HepG2 (cell line): ENCODE data around the gene GPR89B. TPM values are rescaled to one million over a fixed set of nuclear protein-coding genes. Genes with fewer than 3 reads are reported as not detected.
A peak's percentile ranks its signal among the peaks of the same experiment; 100 is the strongest.
"Not testable (repeated sequence)": the region's sequence is repeated elsewhere in the genome, so short reads cannot be mapped to it uniquely, and the experiment has no call there.

Experiments
- ARID5B ChIP-seq: IDR thresholded peaks from 2 replicates; pipeline ENCODE4 v1.4.0; 2020; ENCODE audit warnings: mild to moderate bottlenecking, missing genetic modification reagents
- MAFF ChIP-seq: IDR thresholded peaks from 2 replicates; pipeline ENCODE4 v1.6.1; 2011; ENCODE audit warnings: low read depth, low read length, improper control_type of control experiment
- NKX3-1 ChIP-seq: sonication (generic); formaldehyde crosslinking; IDR thresholded peaks from 2 replicates; pipeline ENCODE4 v1.5.0; 2020; ENCODE audit warnings: missing genetic modification reagents
- NONO ChIP-seq, 2 experiments: fragments of 450-650 bp in 1 of 2; sonication (generic) in 1 of 2; formaldehyde crosslinking in 1 of 2; IDR thresholded peaks in 1 of 2; conservative IDR thresholded peaks in 1 of 2; 2 replicates each; pipeline versions ENCODE4 v1.6.1 to v1.8.0; 2017 to 2022; ENCODE audit warnings: mild to moderate bottlenecking in 1 of 2, missing genetic modification reagents in 1 of 2, moderate library complexity in 1 of 2
- PHF21A ChIP-seq: sonication (generic); formaldehyde crosslinking; IDR thresholded peaks from 2 replicates; pipeline ENCODE4 v1.5.0; 2020; ENCODE audit warnings: mild to moderate bottlenecking, missing genetic modification reagents
- POLR2AphosphoS5 ChIP-seq: IDR thresholded peaks from 2 replicates; pipeline ENCODE4 v1.6.1; 2012; ENCODE audit warnings: low read depth, low read length
- RAD21 ChIP-seq: fragments of 450-650 bp; formaldehyde crosslinking; IDR thresholded peaks from 2 replicates; pipeline ENCODE4 v1.5.0; 2020; ENCODE audit warnings: mild to moderate bottlenecking
- RARA ChIP-seq: IDR thresholded peaks from 2 replicates; pipeline ENCODE4 v1.6.1; 2016; ENCODE audit warnings: missing genetic modification reagents, missing compliant biosample characterization
- SNAPC4 ChIP-seq: sonication (generic); formaldehyde crosslinking; IDR thresholded peaks from 2 replicates; pipeline ENCODE4 v1.4.0; 2020; ENCODE audit warnings: mild to moderate bottlenecking, missing genetic modification reagents
- SNAPC5 ChIP-seq: sonication (generic); formaldehyde crosslinking; IDR thresholded peaks from 2 replicates; pipeline ENCODE4 v1.8.1; 2023; ENCODE audit warnings: mild to moderate bottlenecking, missing genetic modification reagents, borderline replicate concordance
- SRF ChIP-seq: IDR thresholded peaks from 2 replicates; pipeline ENCODE4 v1.6.1; 2011; ENCODE audit warnings: mild to moderate bottlenecking, low read depth, low read length, moderate library complexity
- ZBTB21 ChIP-seq: sonication (generic); formaldehyde crosslinking; IDR thresholded peaks from 2 replicates; pipeline ENCODE4 v1.4.0; 2020; ENCODE audit warnings: missing genetic modification reagents
- ZC3H4 ChIP-seq: sonication (generic); formaldehyde crosslinking; IDR thresholded peaks from 2 replicates; pipeline ENCODE4 v1.4.0; 2020; ENCODE audit warnings: missing genetic modification reagents, borderline replicate concordance
- ZNF264 ChIP-seq: sonication (generic); formaldehyde crosslinking; IDR thresholded peaks from 2 replicates; pipeline ENCODE4 v1.4.0; 2020; ENCODE audit warnings: missing genetic modification reagents
- ZNF639 ChIP-seq: conservative IDR thresholded peaks from 2 replicates; pipeline ENCODE4 v1.6.1; 2018; ENCODE audit warnings: missing genetic modification reagents
- ZNF792 ChIP-seq: IDR thresholded peaks from 2 replicates; pipeline ENCODE4 v1.6.1; 2016
- polyA plus RNA-seq, 8 experiments: library from polyadenylated mRNA; depleted of rRNA in 3 of 8; stranded (reverse) in 7 of 8; unstranded in 1 of 8; fragments of >200 nt; fragmentation: Illumina TruSeq in 4 of 8; extraction: Trizol in 4 of 8; gene quantifications; 2 replicates each; pipeline versions ENCODE4 v1.2.1 to v1.2.3, GENCODE V29; 2011 to 2016; ENCODE audit warnings: low read depth in 4 of 8, missing spikeins in 1 of 8, mixed read lengths in 1 of 8; ENCODE audit not compliant: insufficient read depth in 1 of 8
- total RNA-seq, 5 experiments: library from RNA; depleted of rRNA; stranded (reverse); fragments of >200 nt; fragmentation: Illumina TruSeq; extraction: Trizol; gene quantifications; 2 replicates each; pipeline ENCODE4 v1.2.3, GENCODE V29; 2016; ENCODE audit warnings: low read depth in 1 of 5

GPR89B gene
- total and polyA plus RNA-seq, 2 of the 13 experiments (the other 11 are each of a cell fraction or from before 2014, with no cell fraction given), result 12.2 to 20.1 TPM

GRCh38 chr1:148038462-148039333, 110.5 kb downstream of the GPR89B start (continued):
- TF ChIP-seq RAD21 (CRISPR knock-in tag) (0 out of 2 replicates have a peak, but pooled peaks have one; percentile 21), POLR2AphosphoS5 (peak; percentile 95), SRF (0 out of 2 replicates have a peak, but pooled peaks have one; percentile 42), MAFF (peak; percentile 43; the same call in 1 of the 2 replicates), NKX3-1 (CRISPR knock-in tag) (peak; percentile 74; the same call in 1 of the 2 replicates), ZC3H4 (CRISPR knock-in tag) (peak; percentile 81; the same call in 1 of the 2 replicates), PHF21A (CRISPR knock-in tag) (0 out of 2 replicates have a peak, but pooled peaks have one; percentile 18), ZNF264 (CRISPR knock-in tag) (peak; percentile 47; the same call in 1 of the 2 replicates), SNAPC5 (CRISPR knock-in tag) (peak; percentile 95), RARA (CRISPR knock-in tag) (0 out of 2 replicates have a peak, but pooled peaks have one; percentile 13), SNAPC4 (CRISPR knock-in tag) (peak; percentile 99), NONO (CRISPR knock-in tag; conservative IDR thresholded peaks at IDR 0.05) (peak; percentile 51; the same call in 1 of the 2 replicates), ZNF639 (CRISPR knock-in tag) (0 out of 2 replicates have a peak, but pooled peaks have one; percentile 40), ZNF792 (CRISPR knock-in tag) (peak; percentile 16; the same call in 1 of the 2 replicates), ZBTB21 (CRISPR knock-in tag) (peak; percentile 48; the same call in 1 of the 2 replicates), ARID5B (CRISPR knock-in tag) (peak; percentile 24; the same call in 1 of the 2 replicates)
- not testable (repeated sequence) for TF ChIP-seq NONO (IDR thresholded peaks at IDR 0.05)
- TF ChIP-seq, all 625 proteins: peak for 56; not testable (repeated sequence) for 569
